IPS-NIHi7 (cell line): ENCODE results near the gene VPS26C.
"Not testable (repeated sequence)": the region's sequence is repeated elsewhere in the genome, so short reads cannot be mapped to it uniquely, and the experiment has no call there.

Experiments used
- DNase-seq: peaks from one replicate; pipeline ENCODE4 v3.0.0; 2012; ENCODE audit warnings: mixed read lengths; ENCODE audit errors: extremely low spot score

The VPS26C gene

GRCh38 chr21:37230632-37231248 is 36.4 kb downstream of the VPS26C start:
- no peak for DNase-seq

GRCh38 chr21:37228003-37228400 is 39.1 kb downstream of the VPS26C start:
- DNase-seq: no peak

GRCh38 chr21:37227071-37228002 is 39.8 kb downstream of the VPS26C start:
- DNase-seq: no peak

- no peak for DNase-seq
Observed at GRCh38 chr21:37226041-37226920, 40.9 kb downstream of the VPS26C start.

GRCh38 chr21:37224861-37225839 is 42.0 kb downstream of the VPS26C start:
- no peak for DNase-seq

GRCh38 chr21:37223804-37224345 is 43.3 kb downstream of the VPS26C start:
- DNase-seq: no peak

GRCh38 chr21:37222248-37222647 is 44.9 kb downstream of the VPS26C start:
- DNase-seq: not testable (repeated sequence)

GRCh38 chr21:37220981-37221664 is 46.0 kb downstream of the VPS26C start:
- DNase-seq: peak; percentile 92

GRCh38 chr21:37220433-37220980 is 46.6 kb downstream of the VPS26C start:
- peak; percentile 43 for DNase-seq

GRCh38 chr21:37219761-37220432 is 47.2 kb downstream of the VPS26C start:
- DNase-seq: no peak

GRCh38 chr21:37214952-37215351 is 52.2 kb downstream of the VPS26C start:
- no peak for DNase-seq

GRCh38 chr21:37210799-37211198 is 56.3 kb downstream of the VPS26C start:
- DNase-seq: no peak

GRCh38 chr21:37210130-37210529 is 57.0 kb downstream of the VPS26C start:
- no peak for DNase-seq

GRCh38 chr21:37208741-37209225 is 58.4 kb downstream of the VPS26C start:
- no peak for DNase-seq

GRCh38 chr21:37208056-37208721 is 58.9 kb downstream of the VPS26C start:
- no peak for DNase-seq

GRCh38 chr21:37207441-37208009 is 59.6 kb downstream of the VPS26C start:
- no peak for DNase-seq

- no peak for DNase-seq
Observed at GRCh38 chr21:37206496-37206895, 60.6 kb downstream of the VPS26C start.

- no peak for DNase-seq
Observed at GRCh38 chr21:37204580-37204979, 62.6 kb downstream of the VPS26C start.
